Hematopoietic multipotent progenitor cell treated with erythropoietin and hydrocortisone succinate and interleukin-3 and kit ligand, for 8 days (in vitro differentiated cells): ENCODE measurements around the gene PIP5K1C.

Source experiments
- DNase-seq: peaks from one replicate; pipeline ENCODE4 v3.0.0-alpha.2; 2015

PIP5K1C gene

GRCh38 chr19:3721131-3721886 is 21.0 kb upstream of the PIP5K1C start:
- DNase-seq = peak; percentile 76

- no peak for DNase-seq
Observed at GRCh38 chr19:3720349-3720917, 20.2 kb upstream of the PIP5K1C start.

- no peak for DNase-seq
Observed at GRCh38 chr19:3719868-3720267, 19.6 kb upstream of the PIP5K1C start.

GRCh38 chr19:3716147-3716668 is 15.9 kb upstream of the PIP5K1C start:
- no peak for DNase-seq

GRCh38 chr19:3712663-3713611 is 12.7 kb upstream of the PIP5K1C start:
- no peak for DNase-seq

- peak; percentile 18 for DNase-seq
Observed at GRCh38 chr19:3710265-3710812, 10.1 kb upstream of the PIP5K1C start.

- DNase-seq = no peak
Observed at GRCh38 chr19:3708207-3708931, 8.1 kb upstream of the PIP5K1C start, which contains the start of gene TJP3. Gene TJP3, plus strand, starts transcription at chr19:3708384. Its CDS starts 20,049 bp downstream, at chr19:3728433.

- no peak for DNase-seq
Observed at GRCh38 chr19:3707868-3708206, 7.6 kb upstream of the PIP5K1C start.

GRCh38 chr19:3701200-3701599 is 932 bp upstream of the PIP5K1C start:
- no peak for DNase-seq

- no peak for DNase-seq
Observed at GRCh38 chr19:3699741-3700241, 477 bp downstream of the PIP5K1C start.

- peak; percentile 20 for DNase-seq
Observed at GRCh38 chr19:3698974-3699740, 1.1 kb downstream of the PIP5K1C start.

- peak; percentile 21 for DNase-seq
Observed at GRCh38 chr19:3698386-3698950, 1.8 kb downstream of the PIP5K1C start.

- DNase-seq = no peak
Observed at GRCh38 chr19:3697671-3698385, 2.4 kb downstream of the PIP5K1C start.

- DNase-seq = no peak
Observed at GRCh38 chr19:3697094-3697493, 3.2 kb downstream of the PIP5K1C start.

- no peak for DNase-seq
Observed at GRCh38 chr19:3696660-3696995, 3.6 kb downstream of the PIP5K1C start.

GRCh38 chr19:3695986-3696659 is 4.1 kb downstream of the PIP5K1C start:
- no peak for DNase-seq

GRCh38 chr19:3695124-3695733 is 5.0 kb downstream of the PIP5K1C start:
- DNase-seq = no peak

- DNase-seq = no peak
Observed at GRCh38 chr19:3694361-3695123, 5.7 kb downstream of the PIP5K1C start.
